Amniotic stem cell (primary cell): ENCODE results near the gene DNAJC19.

Source experiments
- DNase-seq: peaks from one replicate; lab custom pipeline; 2025; lab: John Stamatoyannopoulos, UW

Gene DNAJC19

DNA sequence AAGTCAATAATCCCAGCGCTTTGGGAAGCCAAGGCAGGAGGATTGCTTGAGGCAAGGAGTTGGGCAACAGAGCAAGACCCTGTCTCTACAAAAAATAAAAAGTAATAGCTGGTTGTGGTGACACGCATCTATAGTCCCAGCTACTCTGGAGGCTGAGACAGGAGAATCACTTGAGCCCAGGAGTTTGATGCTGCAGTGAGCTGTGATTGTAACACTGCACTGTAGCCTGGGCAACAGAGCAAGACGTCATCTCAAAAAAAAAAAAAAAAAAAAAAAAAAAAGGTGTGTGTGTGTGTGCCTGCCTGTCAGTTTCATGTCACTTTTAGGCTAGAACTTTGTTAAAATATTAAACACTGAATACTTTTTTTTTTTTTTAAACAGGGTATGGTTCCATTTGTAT, 28.4 kb downstream of the DNAJC19 start:
- no peak for DNase-seq

DNA sequence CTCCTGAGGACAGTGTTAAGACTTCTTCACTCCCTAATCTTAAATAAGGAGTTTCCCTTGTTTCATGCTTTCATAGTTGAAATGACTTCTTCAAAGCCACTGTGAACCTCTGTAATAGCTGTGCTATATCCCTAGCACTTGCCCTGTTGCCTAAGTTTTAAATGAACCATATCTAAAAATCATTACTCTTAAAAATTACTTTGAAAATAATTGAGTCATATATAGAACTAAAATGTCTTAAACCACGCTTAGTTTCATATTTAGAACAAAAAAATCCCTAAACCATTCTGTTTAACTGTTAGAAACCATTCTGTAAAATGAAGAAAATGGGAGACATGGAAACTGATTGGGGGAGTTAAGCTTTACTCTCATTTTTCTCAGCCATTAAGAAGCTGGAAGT, 29.8 kb downstream of the DNAJC19 start:
- no peak for DNase-seq

- DNase-seq, result no peak
Measured at GRCh38 chr3:180947761-180948390, 41.7 kb downstream of the DNAJC19 start.

DNA sequence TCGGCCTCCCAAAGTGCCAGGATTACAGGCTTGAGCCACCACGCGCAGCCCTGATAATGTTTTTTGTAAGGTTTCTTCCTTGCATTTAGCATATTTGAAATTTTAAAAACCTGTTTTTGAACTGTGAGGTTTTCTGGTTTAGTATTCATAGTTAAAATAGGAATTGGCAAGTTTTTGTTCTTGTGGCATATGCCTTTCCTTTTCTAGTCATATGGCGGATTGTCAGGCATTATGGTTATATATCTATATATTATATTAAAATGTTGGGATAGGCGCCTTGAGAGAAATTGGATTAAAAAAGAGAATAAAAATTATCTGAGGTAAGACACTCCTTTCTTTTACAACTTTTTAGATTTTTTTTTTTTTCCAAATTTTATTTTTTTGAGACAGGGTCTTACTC, 48.7 kb downstream of the DNAJC19 start:
- DNase-seq, result no peak

- DNase-seq, result no peak
Measured at GRCh38 chr3:180934638-180935037, 54.9 kb downstream of the DNAJC19 start.
